Measurements from ENCODE around the gene WDFY2. TPM values are rescaled to one million over a fixed set of nuclear protein-coding genes. Genes with fewer than 3 reads are reported as not detected.

WDFY2 gene
- total and polyA plus RNA-seq, 2 experiments from 2014 or later = 6.9 to 14.2 TPM

DNA sequence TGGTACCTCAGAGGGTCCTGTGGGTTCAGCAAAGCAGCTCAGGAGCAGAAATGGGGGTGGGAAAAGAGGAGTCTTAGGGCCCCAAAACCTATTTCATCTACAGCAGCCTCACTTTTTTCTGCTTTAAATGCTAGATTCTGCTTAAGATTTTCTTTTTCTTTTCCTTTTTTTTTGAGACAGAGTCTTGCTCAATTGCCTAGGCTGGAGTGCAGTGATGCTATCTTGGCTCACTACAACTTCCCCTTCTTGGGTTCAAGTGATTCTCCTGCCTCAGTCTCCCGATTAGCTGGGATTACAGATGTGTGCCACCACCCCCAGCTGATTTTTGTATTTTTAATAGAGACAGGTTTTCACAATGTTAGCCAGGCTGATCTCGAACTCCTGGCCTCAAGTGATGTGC lies 30.7 kb upstream of the WDFY2 start:
- Histone ChIP-seq H3K9me3 (ENCODE audit: low read depth) (no peaks in the 10 kb centered on the region), H3K4me3 (no peak overlapping the region), H2AFZ (no peak overlapping the region), H3K36me3 (ENCODE audit: low read depth) (no peaks in the 10 kb centered on the region), H3F3A (ENCODE audit: insufficient read depth) (peaks cover 14% of the 10 kb centered on the region), H3K27ac (no peak overlapping the region), H3K79me2 (ENCODE audit: insufficient read depth) (no peaks in the 10 kb centered on the region), H3K27me3 (replicated peaks; ENCODE audit: insufficient read depth) (no peaks in the 10 kb centered on the region), H3K4me2 (ENCODE audit: unreplicated experiment) (no peak overlapping the region), H4K20me1 (ENCODE audit: insufficient read depth) (no peaks in the 10 kb centered on the region), H3K4me1 (ENCODE audit: insufficient read depth) (peaks cover 10% of the 10 kb centered on the region), H3K9me2 (ENCODE audit: insufficient read depth) (no peaks in the 10 kb centered on the region), H3K9ac (no peak overlapping the region)
- TF ChIP-seq EZH2phosphoT487 (IDR thresholded peaks at IDR 0.05; ENCODE audit: insufficient read depth, low read depth) (no peak), EZH2 (IDR thresholded peaks at IDR 0.05; ENCODE audit: insufficient read depth, poor library complexity, severe bottlenecking) (no peak)
- no peak for DNase-seq
- in situ Hi-C loops (cut with MboI) = no loop called here
- 66 to 72% methylated on average over 2 of the region's 2 CpGs for WGBS, 2 experiments (ENCODE audit: low coverage in 1 of 2, low lambda C conversion rate in 2 of 2, missing lambda C conversion rate in 2 of 2)

DNA sequence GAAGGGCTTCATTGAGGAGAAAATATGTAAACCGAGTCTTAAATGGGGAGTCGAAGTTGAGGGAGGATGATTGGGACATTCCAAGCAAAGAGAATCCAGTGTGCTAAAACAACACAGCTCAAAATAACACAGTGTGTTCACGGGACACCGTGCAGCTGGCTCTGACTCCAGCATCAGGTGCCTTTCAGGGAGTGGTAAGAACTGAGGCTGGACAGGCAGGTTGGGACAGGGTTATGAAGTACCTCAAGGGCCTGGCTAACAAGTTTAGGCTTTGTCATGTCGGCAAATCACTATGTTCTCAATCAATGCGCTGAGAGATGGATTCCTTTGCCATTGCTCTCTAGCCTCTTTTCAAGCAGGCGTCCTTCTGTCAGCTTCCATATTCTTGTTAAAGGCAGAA lies 27.5 kb upstream of the WDFY2 start:
- no peaks in the 10 kb centered on the region for H3K9me3 ChIP-seq (ENCODE audit: low read depth)
- H3K9me2 ChIP-seq (ENCODE audit: insufficient read depth) = no peaks in the 10 kb centered on the region
- H3K27ac ChIP-seq = no peak overlapping the region
- no peak for DNase-seq
- peaks cover 20% of the 10 kb centered on the region for H3F3A ChIP-seq (ENCODE audit: insufficient read depth)
- no peak for TF ChIP-seq EZH2phosphoT487 (IDR thresholded peaks at IDR 0.05; ENCODE audit: insufficient read depth, low read depth)
- no peaks in the 10 kb centered on the region for H4K20me1 ChIP-seq (ENCODE audit: insufficient read depth)
- H3K79me2 ChIP-seq (ENCODE audit: insufficient read depth) = no peaks in the 10 kb centered on the region
- no peak overlapping the region for H3K4me3 ChIP-seq
- no peaks in the 10 kb centered on the region for H3K27me3 ChIP-seq (replicated peaks; ENCODE audit: insufficient read depth)
- H3K4me2 ChIP-seq (ENCODE audit: unreplicated experiment) = no peak overlapping the region
- no peak overlapping the region for H3K9ac ChIP-seq
- peaks cover 16% of the 10 kb centered on the region for H3K4me1 ChIP-seq (ENCODE audit: insufficient read depth)
- H3K36me3 ChIP-seq (ENCODE audit: low read depth) = no peaks in the 10 kb centered on the region
- WGBS, 2 experiments (ENCODE audit: low coverage in 1 of 2, low lambda C conversion rate in 2 of 2, missing lambda C conversion rate in 2 of 2) = 88 to 93% methylated on average over 7 of the region's 7 CpGs
- in situ Hi-C loops (cut with MboI) = no loop called here
- H2AFZ ChIP-seq = no peak overlapping the region

GRCh38 chr13:51557438-51557837 lies 26.8 kb upstream of the WDFY2 start:
- Histone ChIP-seq H3K79me2 (ENCODE audit: insufficient read depth) (no peaks in the 10 kb centered on the region), H3K4me3 (peak overlapping the region; percentile 2; the same call in 1 of the 2 replicates), H3K4me2 (ENCODE audit: unreplicated experiment) (peak overlapping the region; percentile 48), H3F3A (ENCODE audit: insufficient read depth) (peaks cover 20% of the 10 kb centered on the region), H3K4me1 (ENCODE audit: insufficient read depth) (peaks cover 16% of the 10 kb centered on the region), H4K20me1 (ENCODE audit: insufficient read depth) (no peaks in the 10 kb centered on the region), H3K9me2 (ENCODE audit: insufficient read depth) (no peaks in the 10 kb centered on the region), H3K9ac (peak overlapping the region; percentile 7; the same call in 1 of the 2 replicates), H3K9me3 (ENCODE audit: low read depth) (no peaks in the 10 kb centered on the region), H3K36me3 (ENCODE audit: low read depth) (no peaks in the 10 kb centered on the region), H3K27me3 (replicated peaks; ENCODE audit: insufficient read depth) (no peaks in the 10 kb centered on the region), H3K27ac (peak overlapping the region; percentile 49), H2AFZ (peak overlapping the region; percentile 32; the same call in 1 of the 2 replicates)
- TF ChIP-seq EZH2phosphoT487 (IDR thresholded peaks at IDR 0.05; ENCODE audit: insufficient read depth, low read depth) = no peak
- TF ChIP-seq EZH2 (IDR thresholded peaks at IDR 0.05; ENCODE audit: insufficient read depth, poor library complexity, severe bottlenecking) = no peak
- DNase-seq = no peak
- in situ Hi-C loops (cut with MboI) = no loop called here
- 90 to 91% methylated on average over 3 of the region's 3 CpGs for WGBS, 2 experiments (ENCODE audit: low coverage in 1 of 2, low lambda C conversion rate in 2 of 2, missing lambda C conversion rate in 2 of 2)

DNA sequence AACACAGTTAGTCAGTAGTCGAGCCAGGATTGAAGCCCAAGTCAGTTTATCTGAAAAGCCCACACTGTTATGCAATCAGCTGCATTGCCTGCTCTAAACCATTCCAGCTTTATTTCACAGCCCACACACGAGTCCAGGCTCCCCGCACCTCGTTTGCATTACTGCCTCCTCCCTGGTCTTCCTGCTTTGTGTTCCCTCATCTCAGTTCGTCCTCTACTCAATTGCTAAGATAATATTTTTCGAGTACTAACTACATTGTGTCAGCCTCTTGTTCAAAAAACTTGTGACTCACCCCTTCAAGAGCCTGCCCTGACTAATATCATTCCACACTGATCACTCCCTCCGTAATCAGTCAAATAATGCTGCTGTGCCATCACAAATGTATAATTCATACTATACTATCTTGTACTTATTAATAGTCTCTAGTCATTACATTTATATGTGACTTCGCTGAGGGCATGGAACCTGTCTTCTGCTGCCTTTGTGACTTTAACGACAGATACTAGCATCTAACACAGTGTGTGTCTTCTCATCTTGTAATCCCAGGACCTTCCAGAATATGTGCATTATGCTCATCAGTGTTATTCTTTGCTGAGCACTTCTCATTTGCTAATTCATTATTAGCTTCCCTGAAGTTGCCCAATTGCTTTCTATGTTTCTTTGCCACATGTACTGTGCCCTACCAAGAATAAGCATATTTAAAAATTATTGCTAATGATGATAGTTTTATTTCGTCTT lies 26.2 kb upstream of the WDFY2 start:
- H3K36me3 ChIP-seq (ENCODE audit: low read depth) = no peaks in the 10 kb centered on the region
- peaks cover 16% of the 10 kb centered on the region for H3K4me1 ChIP-seq (ENCODE audit: insufficient read depth)
- peak overlapping the region; percentile 2; the same call in 1 of the 2 replicates for H3K4me3 ChIP-seq
- no peaks in the 10 kb centered on the region for H3K79me2 ChIP-seq (ENCODE audit: insufficient read depth)
- TF ChIP-seq EZH2phosphoT487 (IDR thresholded peaks at IDR 0.05; ENCODE audit: insufficient read depth, low read depth) (no peak), EZH2 (IDR thresholded peaks at IDR 0.05; ENCODE audit: insufficient read depth, poor library complexity, severe bottlenecking) (no peak)
- H3K27me3 ChIP-seq (replicated peaks; ENCODE audit: insufficient read depth) = no peaks in the 10 kb centered on the region
- H3K9me2 ChIP-seq (ENCODE audit: insufficient read depth) = no peaks in the 10 kb centered on the region
- no peaks in the 10 kb centered on the region for H3K9me3 ChIP-seq (ENCODE audit: low read depth)
- DNase-seq = peak; percentile 97
- peaks cover 20% of the 10 kb centered on the region for H3F3A ChIP-seq (ENCODE audit: insufficient read depth)
- H3K9ac ChIP-seq = peak overlapping the region; percentile 7; the same call in 1 of the 2 replicates
- peak overlapping the region; percentile 48 for H3K4me2 ChIP-seq (ENCODE audit: unreplicated experiment)
- H4K20me1 ChIP-seq (ENCODE audit: insufficient read depth) = no peaks in the 10 kb centered on the region
- H3K27ac ChIP-seq = peak overlapping the region; percentile 49
- in situ Hi-C loops (cut with MboI) = no loop called here
- WGBS, 2 experiments (ENCODE audit: low coverage in 1 of 2, low lambda C conversion rate in 2 of 2, missing lambda C conversion rate in 2 of 2) = 19 to 20% methylated on average over 10 of the region's 10 CpGs
- H2AFZ ChIP-seq = peak overlapping the region; percentile 32; the same call in 1 of the 2 replicates

All from GM23248 (cell line).